GM18519 (cell line): ENCODE measurements around the gene MRTFB.

Source experiments
- ATAC-seq: cut with Tn5 transposase; IDR thresholded peaks from one replicate; pipeline ENCODE4 v1.9.1; 2021; ENCODE audit warnings: mild to moderate bottlenecking, moderate library complexity; ENCODE audit not compliant: unreplicated experiment, low FRiP score

MRTFB gene

DNA sequence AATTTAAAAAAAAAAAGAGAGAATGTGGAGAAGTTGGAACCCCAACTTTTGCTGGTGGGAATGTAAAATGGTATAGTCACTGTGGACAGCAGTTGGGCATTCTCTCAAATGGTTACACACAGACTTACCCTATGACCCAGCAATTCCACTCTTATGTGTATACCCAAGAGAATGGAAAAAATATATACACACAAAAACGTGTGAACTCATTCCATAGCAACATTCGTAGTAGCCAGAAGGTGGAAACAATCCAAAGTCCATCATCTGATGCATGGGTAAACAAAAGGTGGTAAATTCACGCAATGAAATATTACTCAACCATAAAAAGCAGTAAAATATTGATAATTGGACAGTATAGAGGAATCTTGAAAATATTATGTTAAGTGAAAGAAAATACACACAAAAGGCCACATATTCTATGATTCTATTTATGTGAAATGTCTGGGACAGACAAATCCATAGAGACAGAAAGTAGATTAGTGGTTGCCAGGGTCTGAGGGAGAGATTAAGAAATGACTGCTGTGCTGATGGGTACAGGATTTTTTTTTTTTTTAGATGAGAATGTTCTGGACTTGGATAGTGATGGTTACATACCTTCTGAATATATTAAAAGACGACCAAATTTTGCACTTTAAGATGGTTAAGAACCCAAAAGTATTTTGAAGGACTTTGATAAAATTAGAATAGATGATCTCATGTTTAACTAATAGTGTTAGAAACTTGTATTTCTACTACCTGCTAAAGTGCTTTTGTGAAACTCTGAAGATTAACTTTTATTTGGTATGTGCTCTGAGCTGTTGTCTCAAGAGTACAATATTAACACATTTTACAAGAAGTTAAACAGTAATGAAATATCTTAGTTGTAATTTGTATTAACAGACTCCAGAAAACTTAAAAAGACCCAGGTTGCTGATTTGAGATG is 60.9 kb downstream of the MRTFB start:
- ATAC-seq, result no peak

- no peak for ATAC-seq
Measured at GRCh38 chr16:14132696-14133048, 61.6 kb downstream of the MRTFB start.

DNA sequence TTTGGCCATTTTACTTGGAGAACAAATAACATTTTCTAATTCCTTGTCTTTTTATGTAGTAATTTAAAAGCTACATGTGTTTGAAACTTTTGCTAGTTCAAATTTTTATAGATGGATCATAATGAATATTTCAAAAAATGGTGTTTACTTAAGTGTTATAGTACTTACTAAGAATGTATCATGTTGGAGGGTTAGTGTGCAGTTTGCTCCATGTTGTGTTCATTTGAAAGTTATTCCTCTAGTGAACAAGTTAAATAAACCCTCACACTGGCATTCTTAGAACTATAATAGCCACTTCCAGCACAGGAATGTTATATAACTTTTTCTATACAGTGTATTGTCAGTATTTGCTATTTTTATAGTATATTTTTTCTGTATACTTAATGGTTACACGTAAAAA is 62.8 kb downstream of the MRTFB start:
- no peak for ATAC-seq

DNA sequence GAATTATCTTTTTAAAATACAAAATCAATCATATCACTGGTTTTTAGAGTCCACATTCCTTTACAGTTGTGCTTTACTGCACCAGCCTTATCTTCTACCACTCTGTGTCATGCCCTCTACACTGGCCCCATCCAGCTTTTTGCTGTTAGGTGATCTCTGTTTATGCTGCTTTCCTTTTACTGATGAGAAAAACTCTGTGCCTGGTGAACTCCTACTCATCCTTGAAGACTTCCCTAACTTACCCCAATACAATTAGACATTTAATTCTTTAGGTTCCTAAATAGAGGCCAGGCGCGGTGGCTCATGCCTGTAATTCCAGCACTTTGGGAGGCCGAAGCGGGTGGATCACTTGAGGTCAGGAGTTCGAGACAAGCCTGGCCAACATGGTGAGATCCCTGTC is 64.6 kb downstream of the MRTFB start:
- ATAC-seq, result no peak

GRCh38 chr16:14139872-14140271 is 68.8 kb downstream of the MRTFB start:
- ATAC-seq, result no peak

DNA sequence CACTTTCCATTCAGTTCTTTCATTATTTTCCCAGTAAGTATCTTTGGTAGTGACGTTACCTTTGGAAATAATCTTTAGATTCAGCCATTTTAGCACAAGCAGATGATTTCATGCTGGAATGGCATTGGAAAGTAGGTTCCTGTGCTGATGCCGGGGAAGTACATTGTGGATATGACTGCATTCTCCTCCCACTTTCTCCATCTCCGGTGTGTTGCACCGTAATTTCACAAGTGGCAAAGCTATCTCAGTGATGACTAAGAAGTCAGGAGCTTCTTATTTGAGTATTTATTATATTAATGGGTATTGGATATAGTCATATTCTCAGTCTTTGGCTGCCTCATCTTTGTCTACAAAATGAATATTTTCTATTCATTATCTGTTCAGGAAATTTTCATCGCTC is 69.8 kb downstream of the MRTFB start:
- no peak for ATAC-seq

GRCh38 chr16:14146445-14146844 is 75.3 kb downstream of the MRTFB start:
- no peak for ATAC-seq

GRCh38 chr16:14148016-14148415 is 76.9 kb downstream of the MRTFB start:
- ATAC-seq, result no peak

GRCh38 chr16:14148569-14148968 is 77.5 kb downstream of the MRTFB start:
- ATAC-seq, result no peak

GRCh38 chr16:14150796-14151195 is 79.7 kb downstream of the MRTFB start:
- no peak for ATAC-seq

- no peak for ATAC-seq
Measured at GRCh38 chr16:14151256-14152030, 80.3 kb downstream of the MRTFB start.

GRCh38 chr16:14155572-14156190 is 84.6 kb downstream of the MRTFB start:
- no peak for ATAC-seq

GRCh38 chr16:14164916-14165662 is 94.0 kb downstream of the MRTFB start:
- ATAC-seq, result no peak

GRCh38 chr16:14168146-14168545 is 97.0 kb downstream of the MRTFB start:
- no peak for ATAC-seq

GRCh38 chr16:14172200-14172809 is 101.2 kb downstream of the MRTFB start:
- ATAC-seq, result no peak

GRCh38 chr16:14175086-14175485 is 104.0 kb downstream of the MRTFB start:
- ATAC-seq, result no peak

- no peak for ATAC-seq
Measured at GRCh38 chr16:14177704-14178103, 106.6 kb downstream of the MRTFB start.

- no peak for ATAC-seq
Measured at GRCh38 chr16:14179116-14179515, 108.0 kb downstream of the MRTFB start.

DNA sequence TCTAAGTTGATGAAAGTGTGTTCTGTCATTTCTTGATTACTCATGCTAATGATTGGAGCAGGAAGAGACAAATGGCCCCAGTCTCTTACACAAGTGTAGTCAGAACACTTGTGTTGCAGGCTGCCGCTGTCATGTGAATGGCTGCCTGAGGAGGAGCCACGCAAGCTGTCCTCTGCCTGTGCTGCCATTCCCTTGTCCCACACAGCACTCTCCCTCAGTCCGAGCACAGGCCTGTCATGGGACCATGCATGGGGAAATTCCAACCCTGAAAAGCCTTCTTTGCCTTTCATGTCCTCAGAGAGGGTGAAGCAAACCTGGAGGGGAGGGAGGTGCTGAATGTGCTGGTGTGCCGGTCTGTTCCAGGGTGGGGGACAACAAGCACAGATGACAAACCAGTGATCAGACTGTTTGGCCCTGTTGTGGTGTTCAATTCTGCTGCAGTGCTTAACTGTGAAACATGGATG is 109.4 kb downstream of the MRTFB start:
- no peak for ATAC-seq
